Stimulated activated CD4-positive, alpha-beta T cell treated with anti-CD3 and anti-CD28 coated beads, TNF-alpha, amount 100 ng/mL, for 24 hours (primary cell): ENCODE results near the gene METTL27.
"Not testable (repeated sequence)": the region's sequence is repeated elsewhere in the genome, so short reads cannot be mapped to it uniquely, and the experiment has no call there.

ENCODE experiments used
- DNase-seq, 3 experiments: peaks; one replicate each; pipeline ENCODE4 v3.0.0-alpha.2; 2020; ENCODE audit warnings: low read depth in 3 of 3

METTL27 gene, protein sequence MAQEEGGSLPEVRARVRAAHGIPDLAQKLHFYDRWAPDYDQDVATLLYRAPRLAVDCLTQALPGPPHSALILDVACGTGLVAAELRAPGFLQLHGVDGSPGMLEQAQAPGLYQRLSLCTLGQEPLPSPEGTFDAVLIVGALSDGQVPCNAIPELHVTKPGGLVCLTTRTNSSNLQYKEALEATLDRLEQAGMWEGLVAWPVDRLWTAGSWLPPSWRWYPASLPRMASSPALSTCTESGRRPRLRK

DNA sequence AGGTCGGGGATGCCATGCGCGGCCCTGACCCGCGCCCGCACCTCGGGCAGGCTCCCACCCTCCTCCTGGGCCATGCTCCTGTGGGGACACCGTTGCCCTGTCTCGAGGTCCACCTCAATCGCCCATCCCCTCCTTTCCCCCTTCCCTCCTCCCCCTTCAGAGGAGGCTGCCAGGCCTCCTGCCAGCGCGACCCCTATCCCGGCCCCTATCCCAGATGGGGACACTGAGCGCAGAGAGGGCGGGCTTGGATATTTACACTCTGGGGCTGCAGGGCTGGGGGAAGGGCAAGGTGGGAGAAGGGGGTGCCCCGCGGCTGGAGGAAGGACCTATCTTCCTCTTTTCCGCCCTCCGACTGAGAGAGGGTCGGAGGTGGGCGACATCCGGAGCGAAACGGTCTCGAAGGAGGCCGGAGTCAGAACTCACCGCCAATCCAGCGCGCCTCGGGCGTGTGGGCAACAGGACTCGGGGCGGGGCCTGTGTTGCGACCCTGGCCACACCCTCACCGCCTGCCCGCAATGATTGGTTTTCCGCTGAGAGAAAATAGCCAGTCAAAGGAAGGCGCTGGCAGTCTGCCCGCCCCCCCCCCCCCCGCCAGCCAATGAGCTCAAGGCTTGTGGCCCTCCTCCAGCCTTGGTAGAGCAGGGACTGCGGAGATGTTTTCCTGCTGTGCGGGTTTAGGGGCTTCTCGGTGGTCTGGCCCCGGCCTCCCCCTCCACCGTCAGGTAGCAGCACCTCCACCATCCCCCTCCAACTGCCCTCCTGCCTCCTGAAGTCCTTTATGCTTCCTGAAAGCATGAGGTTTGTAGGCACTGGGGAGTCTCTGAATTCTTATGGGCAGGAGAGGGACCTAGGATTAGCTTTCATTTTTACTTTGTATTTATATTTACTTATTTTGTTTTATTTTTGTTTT lies at the start of gene METTL27:
Gene METTL27 (minus strand): TSS at position 450 of the 910 bp plus-strand sequence. CDS start 376 bp downstream, at position 74.
- peak; percentile 80 to 90 (median 80) for DNase-seq

DNA sequence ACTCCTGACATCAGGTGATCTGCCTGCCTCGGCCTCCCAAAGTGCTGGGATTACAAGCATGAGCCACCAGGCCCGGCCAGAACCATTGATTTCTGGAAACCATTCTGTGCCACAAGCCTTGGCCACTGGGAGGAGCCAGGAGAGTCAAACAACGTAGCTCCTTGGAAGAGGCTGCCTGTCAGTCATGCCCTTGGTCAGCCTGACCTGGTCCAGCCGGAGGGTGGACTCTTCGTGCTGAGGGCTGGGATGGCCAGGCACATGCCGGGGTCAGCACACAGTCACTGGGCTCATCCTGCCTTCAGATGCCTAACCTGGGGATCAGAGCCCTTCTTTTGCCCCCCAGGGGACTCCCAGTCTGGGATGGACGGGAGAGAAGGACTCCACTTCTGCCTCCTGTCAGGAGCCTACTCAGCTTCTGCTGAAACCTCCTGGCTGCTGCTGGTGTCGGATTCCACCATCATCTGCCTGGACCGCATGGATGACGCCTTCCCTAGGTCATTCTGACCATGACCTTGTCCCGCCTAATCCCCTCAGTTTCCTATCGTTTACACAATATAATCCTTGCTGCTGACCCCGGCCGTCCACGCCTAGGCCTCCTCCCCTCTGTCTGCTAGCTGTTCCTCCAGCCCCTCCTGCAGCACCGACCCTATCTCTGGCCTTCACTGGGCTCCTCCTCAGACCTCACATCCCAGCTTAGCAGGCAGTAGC lies 49.0 kb upstream of the METTL27 start:
- no peak for DNase-seq

DNA sequence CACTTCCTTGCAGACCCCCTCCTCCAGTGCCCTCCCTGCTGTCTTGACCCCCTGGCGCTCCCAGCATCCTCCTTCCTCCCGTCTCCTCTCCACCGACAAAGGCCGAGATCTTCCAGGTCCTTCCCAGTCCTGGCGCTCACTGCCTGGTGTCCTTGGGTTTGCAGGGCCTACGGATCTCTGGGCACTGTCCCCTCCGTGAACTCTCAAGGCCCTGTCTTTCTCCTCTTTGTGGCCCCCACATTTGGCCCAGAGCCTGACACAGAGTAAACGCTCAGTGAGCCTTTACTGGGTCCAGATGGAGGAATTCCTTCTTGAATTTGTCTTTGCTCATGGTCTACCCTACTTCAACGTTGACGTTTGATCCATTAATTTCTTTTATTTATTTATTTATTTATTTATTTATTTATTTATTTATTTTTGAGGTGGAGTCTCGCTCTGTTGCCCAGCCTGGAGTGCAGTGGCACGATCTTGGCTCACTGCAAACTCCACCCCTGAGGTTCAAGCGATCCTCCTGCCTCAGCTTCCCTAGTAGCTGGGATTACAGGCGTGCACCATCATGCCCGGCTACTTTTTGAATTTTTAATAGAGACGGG lies 48.3 kb upstream of the METTL27 start:
- DNase-seq: no peak

DNA sequence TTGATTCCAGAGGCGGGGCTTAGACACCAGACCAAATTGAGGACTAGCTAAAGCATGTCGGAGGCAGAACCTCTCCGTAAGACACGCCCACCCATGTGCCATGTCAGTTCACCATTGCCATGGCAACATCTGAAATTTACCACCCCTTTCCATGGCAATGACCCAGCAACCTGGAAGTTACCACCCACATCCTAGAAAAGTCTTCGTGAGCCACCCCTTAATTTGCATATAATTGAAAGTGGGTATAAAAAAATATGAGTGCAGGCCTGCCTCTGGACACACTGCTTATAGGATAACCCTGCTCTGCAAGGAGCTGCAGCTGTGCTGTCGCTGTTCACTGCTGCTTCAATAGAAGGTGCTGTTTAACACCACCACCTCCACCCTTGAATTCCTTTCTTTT lies 46.6 kb upstream of the METTL27 start:
- no peak for DNase-seq

DNA sequence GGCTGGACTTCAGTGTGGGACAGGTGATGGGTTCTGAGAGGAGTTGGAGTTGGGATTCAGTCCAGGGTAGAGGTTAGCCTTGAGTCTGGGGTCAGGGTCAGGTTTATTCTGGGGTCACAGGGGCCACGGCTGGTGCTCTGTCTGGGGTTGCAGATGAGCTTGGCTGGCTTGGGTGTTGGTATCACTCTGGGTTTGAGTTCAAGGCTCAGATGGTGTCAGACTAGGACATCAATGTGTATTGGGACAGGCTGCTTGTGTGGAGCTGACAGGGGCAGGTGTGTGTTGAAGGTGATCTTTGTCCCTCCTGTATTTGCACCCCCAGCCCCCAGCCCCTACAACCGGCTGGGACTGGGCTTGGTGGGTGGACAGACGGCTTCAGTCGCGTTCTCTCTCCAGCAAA lies 45.4 kb upstream of the METTL27 start:
- no peak for DNase-seq

DNA sequence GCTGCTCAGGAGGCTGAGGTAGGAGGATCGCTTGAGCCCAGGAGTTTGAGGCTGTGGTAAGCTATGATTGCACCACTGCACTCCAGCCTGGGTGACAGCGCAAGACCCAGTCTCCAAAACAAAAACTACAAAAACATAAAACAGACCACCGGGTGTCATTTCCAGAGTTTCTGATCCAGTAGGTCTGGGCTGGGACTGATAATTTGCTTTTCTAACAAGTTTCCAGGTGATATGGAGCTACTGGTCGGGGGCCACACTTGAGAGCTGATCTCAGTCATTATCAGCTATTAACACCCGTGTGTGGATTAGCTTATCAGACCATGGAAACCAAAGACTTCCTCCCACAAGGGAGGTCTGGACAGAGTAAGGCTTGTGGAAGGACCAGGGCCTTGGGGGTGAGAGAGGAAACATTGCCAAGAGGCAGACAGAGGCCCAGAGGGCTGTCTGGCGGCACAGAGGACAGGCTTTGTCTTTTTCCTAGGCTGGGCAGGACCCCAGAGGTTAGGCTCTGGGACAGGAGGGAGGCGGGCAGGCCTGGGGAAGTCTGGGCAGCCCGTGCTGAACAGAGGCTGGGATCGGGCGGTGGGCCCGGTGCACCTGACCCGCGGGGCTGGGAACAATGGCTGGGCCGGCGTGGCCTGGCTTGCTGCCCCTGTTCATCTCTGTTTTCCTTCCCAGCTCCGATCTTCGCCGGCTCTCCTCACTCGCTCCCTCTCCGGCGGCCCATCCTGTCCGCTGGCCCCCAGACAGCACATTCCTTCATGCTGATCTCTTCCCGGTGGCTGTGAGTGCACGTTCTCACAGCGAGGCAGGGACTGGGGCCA lies 43.9 kb upstream of the METTL27 start:
- DNase-seq: no peak

DNA sequence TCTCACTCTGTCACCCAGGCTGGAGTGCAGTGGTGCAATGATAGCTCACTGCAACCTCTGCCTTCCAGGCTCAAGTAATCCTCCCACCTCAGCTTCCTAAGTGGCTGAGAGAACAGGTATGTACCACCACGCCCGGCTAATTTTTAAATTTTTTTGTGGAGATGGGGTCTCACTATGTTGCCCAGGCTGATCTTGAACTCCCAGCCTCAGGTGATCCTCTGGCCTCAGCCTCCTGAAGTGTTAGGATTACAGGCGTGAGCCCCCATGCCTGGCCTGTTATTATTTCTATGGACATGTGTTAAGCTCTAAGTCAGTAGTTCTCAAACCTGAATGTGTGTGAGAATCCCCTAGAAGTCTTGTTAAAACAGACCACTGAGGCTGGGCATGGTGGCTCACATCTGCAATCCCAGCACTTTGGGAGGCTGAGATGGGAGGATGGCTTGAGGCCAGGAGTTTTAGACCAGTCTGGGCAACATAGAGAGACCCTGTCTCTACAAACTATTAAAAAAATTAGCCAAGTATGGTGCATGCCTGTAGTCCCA lies 43.2 kb upstream of the METTL27 start:
- DNase-seq: no peak

DNA sequence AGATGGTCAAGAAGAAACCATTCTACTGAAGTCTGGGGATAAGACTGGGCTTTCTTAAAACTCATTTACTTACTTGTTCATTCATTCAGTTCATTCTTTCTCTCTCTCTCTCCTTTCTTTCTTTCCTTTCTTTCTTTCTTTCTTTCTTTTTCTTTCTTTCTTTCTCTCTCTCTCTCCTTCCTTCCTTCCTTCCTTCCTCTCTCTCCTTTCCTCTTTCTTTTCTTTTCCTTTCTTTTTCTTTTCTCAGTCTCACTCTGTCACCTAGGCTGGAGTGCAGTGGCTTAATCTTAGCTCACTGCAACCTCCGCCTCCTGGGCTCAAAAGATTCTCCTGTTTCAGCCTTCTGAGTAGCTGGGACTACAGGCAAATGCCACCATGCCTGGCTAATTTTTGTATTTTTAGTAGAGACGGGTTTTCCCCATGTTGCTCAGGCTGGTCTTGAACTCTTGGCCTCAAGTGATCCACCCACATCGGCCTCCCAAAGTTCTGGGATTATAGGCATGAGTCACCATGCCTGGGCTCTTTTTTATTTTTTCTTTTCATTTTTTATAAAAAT lies 42.6 kb upstream of the METTL27 start:
- not testable (repeated sequence) for DNase-seq

DNA sequence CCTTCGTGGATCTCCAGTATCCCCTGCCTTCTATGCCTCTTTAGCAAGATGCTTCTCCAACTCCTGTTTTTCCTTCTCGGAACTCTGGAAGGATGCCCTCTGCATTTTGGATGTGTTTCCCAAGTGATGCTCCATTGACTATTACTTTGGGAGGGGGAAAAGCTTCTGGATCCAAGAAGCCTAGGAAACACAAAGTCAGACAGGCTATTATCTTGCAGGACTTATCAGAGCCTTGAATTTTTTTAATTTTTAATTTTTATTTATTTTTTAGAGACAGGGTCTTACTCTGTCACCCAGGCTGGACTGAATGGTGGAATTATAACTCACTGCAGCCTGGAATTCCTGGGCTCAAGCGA lies 39.7 kb upstream of the METTL27 start:
- DNase-seq: no peak

DNA sequence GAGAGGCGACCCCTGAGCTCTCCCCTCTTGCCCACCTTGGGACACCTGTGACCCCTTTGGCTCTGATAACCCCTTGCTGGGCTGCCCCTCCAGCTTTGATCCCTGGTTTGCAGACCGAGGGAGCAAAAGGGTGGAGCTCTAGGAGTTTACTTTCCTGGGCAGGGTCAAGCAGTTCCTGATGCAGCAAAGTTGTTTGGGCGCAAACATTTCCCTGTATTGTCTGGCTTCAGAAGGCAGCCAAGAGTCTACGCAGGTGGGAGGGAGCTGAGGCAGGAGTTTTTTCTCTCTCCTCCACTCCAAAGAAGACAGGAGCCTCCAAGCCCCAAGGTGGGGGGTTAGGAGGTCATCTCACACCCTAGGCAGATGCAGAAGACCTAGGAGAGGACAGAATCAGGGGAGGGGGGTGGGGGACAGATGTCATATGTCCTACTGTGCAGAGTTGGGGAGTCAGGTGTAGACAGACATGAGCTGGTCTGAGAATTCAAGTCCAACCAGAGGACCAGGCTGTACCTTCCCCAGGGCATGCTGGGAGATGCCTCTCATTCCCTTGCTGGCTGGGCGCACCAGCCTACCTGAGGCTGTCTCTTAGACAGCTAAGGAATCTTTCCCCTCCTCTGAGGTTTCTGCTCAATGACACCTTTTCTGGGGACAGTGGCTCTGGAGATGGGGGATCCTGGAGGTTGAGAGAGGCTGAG lies 39.2 kb upstream of the METTL27 start:
- no peak for DNase-seq

DNA sequence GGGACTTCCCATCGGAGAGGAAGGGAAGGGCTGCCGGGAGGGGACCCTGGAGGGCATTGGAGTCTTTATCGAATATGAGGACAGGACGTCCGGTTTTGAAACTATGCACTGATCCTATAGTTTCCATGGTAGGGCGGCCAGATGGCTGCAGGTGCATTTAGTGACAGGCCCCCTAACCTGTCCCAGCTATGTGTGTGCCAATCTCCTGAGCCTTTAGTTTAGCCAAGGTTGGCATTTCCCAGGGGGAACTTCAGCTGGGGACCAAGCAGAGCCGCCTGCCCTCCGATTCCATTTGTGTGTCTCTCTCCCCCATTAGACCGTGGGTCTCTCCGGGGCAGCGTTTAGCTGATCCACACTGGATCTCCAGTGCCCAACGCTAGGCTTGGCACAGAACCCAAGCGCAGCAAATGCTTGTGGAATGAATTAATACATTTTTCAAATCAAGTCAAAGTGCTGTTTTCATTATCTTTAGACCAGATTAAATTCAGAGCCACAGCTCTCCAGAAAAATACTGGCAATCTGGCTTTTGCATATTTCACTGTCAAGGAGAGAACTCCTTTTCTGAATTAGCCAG lies 38.5 kb upstream of the METTL27 start:
- DNase-seq: no peak

DNA sequence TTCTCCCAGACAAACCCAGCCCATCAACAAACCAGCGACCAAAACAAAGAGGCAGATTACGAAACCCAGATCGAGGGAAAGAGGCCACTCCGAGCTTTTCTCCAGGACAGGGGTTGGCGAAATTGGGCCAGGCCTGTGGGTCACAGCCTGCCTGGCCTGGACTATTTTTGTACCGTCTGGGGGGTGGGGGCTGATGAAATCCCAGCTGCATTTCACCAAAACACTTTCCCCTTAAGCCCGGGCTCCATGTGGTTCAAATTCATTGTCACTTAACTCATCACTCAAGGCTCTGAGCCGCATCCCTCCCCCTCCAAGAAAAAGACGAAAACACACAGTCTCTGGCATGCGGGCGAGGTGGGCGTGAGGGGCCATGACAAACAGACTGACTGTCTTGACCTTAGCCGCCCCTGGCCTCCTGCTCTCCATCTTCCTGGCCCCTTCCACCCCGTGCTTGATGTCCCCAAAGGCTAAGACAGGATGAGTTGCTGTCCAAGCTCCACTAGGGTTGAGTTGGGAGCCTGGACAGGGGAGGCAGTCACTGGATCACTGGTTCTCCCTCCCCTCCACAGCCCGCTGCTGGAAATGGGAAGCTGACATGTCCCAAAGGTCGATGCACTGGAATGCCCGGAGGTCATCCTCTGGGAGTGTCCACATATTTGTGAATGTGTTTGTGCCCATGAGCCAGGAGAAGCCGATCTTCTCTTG lies 37.8 kb upstream of the METTL27 start:
- no peak for DNase-seq

DNA sequence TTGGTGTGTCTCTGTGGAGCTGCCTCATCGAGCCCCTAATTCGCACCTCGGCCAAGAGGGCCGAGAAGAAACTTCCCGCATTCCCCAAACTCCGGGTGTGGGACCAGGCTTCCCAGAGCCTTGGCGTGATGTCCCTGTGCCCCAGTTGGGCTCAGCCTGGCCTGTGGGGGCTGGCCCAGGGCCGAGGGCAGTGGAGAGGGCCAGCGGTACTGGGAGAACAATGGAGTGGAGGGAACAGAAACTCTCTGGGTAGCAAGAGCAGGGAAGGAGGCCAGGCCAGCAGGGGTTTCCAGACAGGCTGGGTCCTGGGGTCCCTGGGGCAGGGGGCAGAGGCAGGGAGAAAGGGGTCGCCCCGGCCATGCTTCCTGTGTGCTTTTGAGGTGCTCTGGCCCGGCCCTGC lies 34.7 kb upstream of the METTL27 start:
- DNase-seq: no peak

DNA sequence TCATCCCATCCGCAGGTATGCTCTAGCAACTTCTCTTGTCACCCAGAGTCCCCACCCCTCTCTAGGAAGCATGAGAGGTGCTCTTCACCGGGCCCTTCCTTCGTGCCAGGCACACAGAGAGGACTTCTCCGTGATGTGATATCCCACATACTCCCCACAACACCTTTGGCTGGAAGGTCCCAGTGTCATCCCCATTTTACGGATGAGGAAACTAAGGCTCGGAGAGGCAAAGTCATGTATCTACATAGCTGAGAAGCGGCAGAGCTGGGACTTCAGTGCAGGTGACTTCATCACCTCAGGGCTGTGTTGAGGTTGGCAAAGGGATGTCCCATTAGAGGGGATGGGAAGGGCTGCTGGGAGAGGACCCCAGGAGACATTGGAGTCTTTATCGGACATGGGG lies 34.0 kb upstream of the METTL27 start:
- no peak for DNase-seq

DNA sequence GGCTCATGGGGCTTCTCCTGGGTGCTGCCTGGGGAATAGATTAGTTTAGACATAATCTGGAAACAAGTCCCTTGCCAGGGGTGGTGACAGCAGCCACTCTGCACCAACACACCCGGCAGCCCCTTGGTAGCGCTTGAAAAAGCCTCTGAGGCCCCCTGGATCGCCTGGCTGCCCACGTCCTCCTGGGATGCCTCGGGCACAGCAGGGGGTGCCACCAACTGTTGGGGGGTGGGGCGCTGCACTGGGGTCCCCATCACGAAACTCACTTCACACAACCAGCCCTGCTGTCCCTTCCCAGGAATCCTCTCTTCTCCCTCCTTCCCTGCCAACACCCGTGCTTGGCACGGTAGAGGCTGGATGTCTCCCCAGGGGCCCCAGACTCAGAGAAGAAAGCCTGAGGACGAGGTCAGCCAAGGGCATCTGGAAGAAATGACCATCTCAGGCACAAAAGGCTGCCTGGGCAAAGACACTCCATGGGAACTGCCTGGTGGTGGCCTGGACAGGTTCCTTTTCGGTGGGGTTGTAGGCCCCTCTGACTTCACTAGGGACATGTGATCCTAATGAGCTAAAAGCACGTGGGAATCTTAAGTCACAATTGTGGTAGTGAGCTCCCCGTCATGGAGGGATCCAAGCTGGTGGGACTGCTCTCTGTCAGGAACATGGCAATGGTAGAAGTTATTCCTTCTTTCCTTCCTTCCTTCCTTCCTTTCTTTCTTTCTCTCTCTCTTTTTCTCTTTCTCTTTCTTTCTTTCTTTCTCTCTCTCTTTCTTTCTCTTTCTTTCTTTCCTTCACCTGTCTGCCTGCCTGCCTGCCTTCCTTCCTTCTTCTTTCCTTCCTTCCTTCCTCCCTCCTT lies 30.0 kb upstream of the METTL27 start:
- DNase-seq: no peak

DNA sequence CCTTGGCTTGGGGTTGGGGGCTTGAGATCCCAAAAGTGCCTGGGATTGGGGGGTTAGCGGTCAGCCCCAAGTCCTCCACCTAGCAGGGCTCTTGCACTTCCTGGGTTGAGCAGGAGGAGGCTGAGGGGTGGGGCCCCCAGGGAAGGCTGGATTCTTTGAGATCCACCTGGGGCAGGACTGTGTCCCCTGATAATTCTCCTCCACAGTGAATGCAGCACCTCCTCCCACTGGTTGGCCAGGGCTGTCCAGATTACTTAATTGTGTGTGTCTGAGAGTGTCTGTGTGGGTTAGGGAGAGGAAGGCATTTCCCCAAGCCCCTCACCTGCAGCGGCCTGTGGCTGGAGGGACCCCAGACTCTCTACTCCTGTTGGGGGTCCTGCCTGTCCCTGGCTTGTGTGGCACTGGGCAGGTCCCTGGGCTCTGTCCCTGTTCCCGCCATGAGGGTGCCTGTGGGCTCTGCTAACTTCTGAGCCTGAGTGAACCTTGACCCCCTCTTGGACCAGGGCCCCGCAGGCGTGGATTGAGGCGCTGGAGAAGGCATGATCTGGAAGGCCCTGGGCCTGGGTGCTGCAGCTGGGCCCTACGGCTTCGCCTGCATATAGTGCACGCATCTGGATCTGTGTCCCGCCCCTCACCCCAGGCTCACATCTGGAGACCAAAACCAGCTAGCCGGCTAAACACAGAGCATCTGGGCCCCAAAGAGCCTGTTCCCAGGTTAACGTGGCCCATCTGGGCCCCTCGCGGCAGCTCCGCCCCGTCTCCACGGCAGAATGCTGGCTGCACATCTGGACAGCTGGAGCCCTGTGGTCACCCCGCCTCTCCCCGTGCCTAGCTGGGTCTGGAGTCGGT lies 29.1 kb upstream of the METTL27 start:
- DNase-seq: no peak

DNA sequence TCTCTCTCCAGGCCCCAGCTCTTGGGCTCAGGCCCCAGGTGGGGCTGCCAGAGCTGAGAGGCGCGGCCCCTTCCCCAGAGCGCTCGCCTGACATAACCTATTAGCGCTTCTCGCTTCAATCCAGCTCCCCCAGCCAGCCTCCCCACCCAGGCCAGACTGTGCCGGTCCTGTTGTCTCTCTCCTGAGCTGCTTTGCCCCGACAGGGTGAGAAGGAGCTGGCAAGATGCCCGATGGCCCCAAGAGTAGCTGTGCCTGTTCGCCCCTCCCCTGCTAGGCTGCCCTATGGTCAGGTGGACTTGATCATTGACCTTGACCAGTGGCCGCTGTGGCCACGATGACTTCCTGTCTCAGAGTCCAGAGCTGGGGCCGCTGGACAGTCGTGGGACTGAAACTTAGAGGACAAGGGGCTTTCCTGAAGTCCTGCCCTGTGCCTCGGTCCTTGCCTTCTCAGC lies 27.8 kb upstream of the METTL27 start:
- no peak for DNase-seq
